NCI-H748 treated with DMSO at 0.1 percent for 48 hours (cell line): Measurements from ENCODE around the gene MAL.

Experiments used
- DNase-seq: peaks from one replicate; lab custom pipeline; 2025; lab: John Stamatoyannopoulos, UW

The MAL gene

GRCh38 chr2:95016616-95017015 is 8.9 kb upstream of the MAL start:
- no peak for DNase-seq

- no peak for DNase-seq
These were observed 8.4 kb upstream of the MAL start for GRCh38 chr2:95017071-95017501.

GRCh38 chr2:95017836-95018235 is 7.7 kb upstream of the MAL start:
- no peak for DNase-seq

DNA sequence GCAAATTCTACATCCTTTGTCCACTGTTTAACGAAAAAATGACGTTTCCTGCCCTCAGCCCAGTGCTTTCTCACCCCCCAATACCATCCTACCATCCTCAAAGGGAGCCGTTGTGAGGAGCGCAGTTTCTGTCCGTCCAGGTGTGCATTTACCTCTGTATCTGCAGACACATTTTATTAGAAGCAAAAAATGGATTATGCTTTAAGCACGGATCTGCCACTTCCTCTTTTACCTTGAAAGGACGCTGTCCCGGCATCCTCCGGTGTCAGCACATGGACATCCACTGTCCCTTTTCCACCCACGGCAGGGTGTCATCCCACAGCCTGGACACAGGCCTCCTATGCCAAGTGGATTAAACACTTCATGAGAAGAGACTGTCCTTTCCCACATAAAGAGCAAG is 7.2 kb upstream of the MAL start:
- no peak for DNase-seq

DNA sequence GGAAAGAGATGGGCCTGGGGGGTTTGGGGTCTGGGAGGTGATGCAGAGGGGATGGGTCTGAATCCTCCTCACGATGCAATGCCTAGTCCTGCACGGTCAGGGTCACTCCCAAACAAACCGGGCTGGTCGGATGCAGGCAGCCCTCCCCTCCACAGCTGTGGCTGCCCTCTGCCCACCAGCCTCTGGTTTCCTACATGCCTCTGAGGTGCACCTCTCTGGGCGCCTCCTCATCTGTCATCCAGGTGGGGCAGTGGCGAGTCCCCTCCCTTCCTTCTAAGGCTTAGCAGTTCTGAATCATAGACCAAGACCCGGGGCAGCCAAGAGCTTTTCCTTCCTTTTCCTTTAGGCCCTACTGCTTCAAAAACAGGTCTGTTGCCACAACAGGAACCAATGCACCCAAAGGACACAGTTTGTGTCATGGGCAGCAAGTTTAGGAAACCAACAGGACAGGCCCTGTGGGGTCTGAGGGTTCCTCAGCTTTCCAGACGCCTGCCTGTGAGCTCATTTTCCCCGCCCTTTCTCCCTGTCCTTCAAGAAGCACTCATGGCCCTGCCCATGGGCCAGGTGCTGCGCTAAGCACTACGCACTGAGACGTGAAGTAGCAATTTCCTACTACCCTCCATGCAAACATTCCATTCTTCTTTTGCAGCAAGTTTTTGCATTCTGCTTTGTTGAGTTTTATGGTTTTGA is 6.5 kb upstream of the MAL start:
- no peak for DNase-seq

- DNase-seq, result no peak
These were observed 5.9 kb upstream of the MAL start for GRCh38 chr2:95019572-95019971.

- no peak for DNase-seq
These were observed 5.1 kb upstream of the MAL start for GRCh38 chr2:95020275-95021022.

GRCh38 chr2:95021023-95021416 is 4.5 kb upstream of the MAL start:
- no peak for DNase-seq

GRCh38 chr2:95021847-95022246 is 3.7 kb upstream of the MAL start:
- DNase-seq, result no peak

DNA sequence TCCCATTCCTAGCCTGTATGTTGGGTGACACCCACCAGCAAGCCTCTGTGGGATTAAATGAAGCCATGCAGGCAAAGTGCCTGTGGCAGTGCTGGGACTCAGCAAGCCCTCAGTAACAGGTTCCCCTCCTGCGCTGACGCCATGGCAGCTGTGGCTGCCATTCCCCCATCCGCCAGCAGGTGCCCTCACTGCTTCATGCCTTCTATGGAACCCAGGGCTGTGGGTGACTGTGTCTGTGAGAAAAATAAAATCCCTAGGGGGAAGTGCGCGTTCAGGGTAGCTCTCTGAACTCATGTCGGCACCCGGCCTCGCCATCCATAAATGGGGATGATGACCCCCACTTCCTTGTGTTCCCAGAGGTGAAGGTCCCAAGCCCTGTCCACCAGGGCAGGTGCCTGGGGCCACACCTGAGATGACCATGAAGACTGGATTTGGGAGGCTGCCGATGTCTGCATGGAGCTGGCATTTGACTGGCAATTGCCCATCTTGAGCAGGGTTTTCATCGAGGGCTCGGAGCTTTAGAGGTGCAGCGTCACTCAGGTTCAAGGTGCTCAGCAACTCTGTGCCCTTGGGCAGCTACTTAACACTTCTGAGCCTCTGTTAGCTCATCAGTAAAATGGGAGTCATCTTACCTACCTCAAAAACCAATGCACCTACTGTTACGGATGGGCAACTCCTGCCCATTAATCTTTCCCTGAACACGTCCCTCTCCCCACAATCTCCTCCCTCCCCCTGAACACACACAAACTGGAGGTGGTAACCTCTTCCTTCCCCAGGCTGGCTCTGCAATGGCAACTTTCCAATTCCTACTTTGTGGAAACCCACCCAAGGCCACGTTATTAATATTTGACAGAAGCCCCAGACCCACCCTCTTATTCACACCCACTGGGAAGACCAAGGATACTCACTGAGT is 2.9 kb upstream of the MAL start:
- peak; percentile 15 for DNase-seq

DNA sequence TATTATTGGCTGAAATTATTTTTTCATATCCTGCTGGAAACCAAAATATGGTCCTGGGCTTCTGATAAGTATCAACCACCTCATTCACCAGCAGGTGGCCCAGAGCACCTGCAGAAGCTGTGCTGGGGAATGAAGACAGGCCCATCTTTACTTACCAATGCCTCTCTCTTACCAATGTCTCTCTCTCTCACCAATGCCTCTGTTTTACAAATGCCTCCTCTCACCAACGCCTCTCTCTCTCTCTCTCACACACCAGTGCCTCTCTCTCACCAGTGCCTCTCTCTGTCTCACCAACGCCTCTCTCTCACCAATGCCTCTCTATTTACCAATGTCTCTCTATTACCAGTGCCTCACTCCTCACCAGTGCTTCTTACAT is 2.3 kb upstream of the MAL start:
- no peak for DNase-seq

DNA sequence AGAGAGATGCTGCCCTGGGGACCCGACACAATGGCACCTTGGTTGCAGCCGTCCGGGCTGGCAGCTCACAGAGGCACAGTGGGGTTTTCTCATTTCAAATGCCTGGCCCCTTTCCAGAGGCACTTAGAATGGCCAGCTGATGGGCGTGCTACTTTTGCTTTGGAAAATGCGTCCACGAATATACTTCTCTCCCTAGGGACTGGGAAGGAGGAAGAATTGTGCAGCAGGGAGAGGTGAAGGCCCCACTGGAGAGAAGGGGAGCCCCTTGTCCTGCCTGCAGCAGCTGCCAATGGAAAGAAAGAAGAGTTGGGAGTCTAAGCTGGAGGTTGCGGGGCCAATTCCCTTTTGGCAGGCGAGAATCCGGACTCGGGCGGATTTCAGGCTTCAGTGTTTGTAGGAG is 1.1 kb upstream of the MAL start:
- no peak for DNase-seq

GRCh38 chr2:95024960-95025405 is 525 bp upstream of the MAL start:
- no peak for DNase-seq

DNA sequence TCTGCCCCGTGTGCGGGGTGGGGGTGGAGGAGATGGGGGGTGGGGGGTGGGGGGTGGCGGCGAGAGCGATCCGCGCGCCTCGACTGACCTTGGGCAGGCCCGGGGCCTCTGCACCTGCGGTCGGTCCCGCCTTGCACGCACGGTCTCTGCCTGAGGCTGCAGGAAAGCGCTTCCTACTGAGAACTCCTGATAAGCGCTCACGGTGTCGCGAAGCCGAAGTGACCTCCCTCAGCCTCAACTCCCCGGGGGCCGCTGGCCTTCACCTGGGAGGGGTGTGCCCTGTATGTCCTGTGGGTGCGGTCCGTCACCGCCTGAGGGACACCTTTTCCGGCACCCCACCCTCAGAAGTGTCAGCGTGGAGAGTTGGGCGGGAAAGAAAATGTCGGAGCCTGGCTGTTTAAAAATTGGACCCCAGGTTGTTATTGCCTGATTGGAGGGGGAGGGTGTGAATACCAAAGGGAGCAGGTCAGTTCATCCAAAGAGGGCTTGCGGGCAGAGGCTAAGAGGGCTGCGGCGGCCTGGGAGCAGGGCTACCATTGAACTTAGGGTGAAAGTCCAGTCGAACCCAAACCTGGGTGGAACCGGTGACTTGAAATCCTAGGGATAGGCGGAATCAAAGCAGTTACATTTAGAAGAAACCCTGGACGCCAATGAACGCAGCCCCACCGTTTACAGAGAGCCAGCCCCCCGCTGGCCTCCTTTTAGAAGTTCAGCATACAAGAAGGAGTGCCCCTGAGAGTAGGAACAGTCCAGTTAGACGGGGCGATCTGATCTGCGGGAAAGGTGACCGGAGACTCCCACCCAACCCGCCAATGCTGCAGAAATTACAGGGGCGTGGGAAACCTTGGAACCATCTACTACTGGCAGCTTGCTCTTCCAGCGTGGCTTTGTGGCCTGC is 1.2 kb downstream of the MAL start:
- no peak for DNase-seq

GRCh38 chr2:95027369-95027720 is 1.8 kb downstream of the MAL start:
- DNase-seq, result no peak

GRCh38 chr2:95029898-95030341 is 4.4 kb downstream of the MAL start:
- DNase-seq, result no peak

- DNase-seq, result no peak
These were observed 5.0 kb downstream of the MAL start for GRCh38 chr2:95030496-95030895.

GRCh38 chr2:95031076-95031725 is 5.7 kb downstream of the MAL start:
- DNase-seq, result no peak

- no peak for DNase-seq
These were observed 6.2 kb downstream of the MAL start for GRCh38 chr2:95031726-95032116.

GRCh38 chr2:95032341-95032740 is 6.8 kb downstream of the MAL start:
- DNase-seq, result no peak
